Islet of Langerhans (tissue), 1 donor: Measurements from ENCODE around the gene DENND4A.

Experiments
- FAIRE-seq: peaks from one replicate; lab custom pipeline; 2011; peaks lifted over from hg19 to GRCh38; lab: Jason Lieb, UNC

Gene DENND4A

GRCh38 chr15:65792138-65792987, at the start of gene DENND4A:
TSS of gene DENND4A (minus strand) at chr15:65792293. CDS start at chr15:65756450, 35,843 bp downstream.
- no peak for FAIRE-seq

DNA sequence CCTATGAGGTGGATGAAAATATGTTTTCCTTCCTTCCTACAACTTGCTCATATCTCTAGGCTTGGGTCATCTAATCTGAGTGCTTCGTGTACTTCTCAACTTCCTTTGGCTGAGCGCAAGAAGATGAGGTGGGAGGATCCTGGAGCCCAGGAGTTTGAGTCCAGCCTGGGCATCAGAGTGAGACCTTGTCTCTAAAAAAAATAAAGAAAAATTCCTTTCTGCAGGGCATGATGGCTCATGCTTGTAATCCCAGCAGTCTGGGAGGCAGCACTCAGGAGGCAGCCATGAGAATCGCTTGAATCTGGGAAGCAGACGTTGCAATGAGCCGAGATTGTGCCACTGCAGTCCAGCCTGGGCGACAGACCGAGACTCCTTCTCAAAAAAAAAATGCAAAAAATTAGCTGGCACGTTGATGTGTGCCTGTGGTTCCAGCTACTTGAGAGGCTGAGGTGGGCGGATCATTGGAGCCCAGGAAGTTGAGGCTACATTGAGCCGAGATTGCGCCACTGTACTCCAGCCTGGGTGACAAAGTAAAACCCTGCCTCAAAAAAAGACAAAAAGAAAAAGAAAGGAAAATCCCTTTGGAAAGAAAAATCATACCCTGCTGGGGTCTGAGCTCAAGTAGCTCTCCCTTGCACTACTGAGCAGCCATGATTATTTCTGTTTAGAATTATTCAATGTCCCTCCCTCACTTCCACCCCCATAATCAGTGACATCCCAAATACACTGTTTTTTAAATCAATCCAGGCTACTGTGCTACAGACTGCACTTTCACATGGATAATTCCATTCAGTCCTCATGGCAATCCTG, 49.2 kb upstream of the DENND4A start:
- FAIRE-seq, result no peak

- FAIRE-seq, result no peak
Observed at GRCh38 chr15:65839985-65840384, 47.9 kb upstream of the DENND4A start.

GRCh38 chr15:65839354-65839901, 47.3 kb upstream of the DENND4A start:
- no peak for FAIRE-seq

DNA sequence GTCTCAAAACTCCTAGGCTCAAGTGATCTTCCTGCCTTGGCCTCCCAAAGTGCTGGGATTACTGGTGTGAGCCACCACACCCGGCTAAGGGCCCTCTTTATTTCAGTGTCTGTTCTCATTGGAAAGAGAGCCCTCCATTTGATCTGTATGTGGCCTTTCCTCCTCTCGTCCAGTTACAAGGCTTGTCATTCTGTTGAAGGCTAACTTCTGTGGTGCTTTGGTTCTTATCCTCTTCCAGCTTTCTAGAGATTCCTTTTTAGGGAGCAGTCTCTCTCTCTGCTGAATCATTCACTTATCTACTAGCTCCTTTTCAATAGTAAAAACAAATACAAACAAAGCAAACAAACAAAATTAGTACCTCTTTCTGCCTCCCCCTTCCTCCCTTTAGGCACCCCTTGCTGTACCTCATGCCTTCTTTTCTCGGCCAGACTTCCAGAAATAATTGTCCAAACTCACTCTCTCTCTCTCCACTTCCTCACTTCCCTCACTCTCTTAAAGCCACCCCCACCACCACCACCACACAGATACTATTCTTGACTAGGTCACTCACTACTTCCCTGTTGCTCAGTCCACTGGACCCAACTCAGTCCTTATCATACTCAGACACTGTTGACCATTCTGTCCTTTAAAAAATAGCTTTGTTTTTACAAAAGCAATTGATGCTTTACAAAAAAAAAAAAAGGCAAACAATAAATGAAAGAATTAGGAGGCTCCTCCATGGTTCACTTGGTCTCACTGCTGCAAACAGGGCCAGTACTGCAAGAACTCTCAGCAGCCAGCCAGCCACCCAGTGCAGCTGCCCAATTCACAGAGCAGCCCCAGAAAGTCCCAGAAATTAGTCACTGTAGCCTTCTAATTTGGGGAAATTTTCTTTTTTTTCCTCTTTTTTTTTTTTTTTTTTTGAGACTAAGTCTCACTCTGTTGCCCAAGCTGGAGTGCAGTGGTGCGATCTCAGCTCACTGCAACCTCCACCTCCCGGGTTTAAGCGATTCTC, 45.5 kb upstream of the DENND4A start:
- no peak for FAIRE-seq

- no peak for FAIRE-seq
Observed at GRCh38 chr15:65836665-65837064, 44.6 kb upstream of the DENND4A start.

- no peak for FAIRE-seq
Observed at GRCh38 chr15:65835447-65835846, 43.4 kb upstream of the DENND4A start.

- no peak for FAIRE-seq
Observed at GRCh38 chr15:65834603-65835282, 42.6 kb upstream of the DENND4A start.

DNA sequence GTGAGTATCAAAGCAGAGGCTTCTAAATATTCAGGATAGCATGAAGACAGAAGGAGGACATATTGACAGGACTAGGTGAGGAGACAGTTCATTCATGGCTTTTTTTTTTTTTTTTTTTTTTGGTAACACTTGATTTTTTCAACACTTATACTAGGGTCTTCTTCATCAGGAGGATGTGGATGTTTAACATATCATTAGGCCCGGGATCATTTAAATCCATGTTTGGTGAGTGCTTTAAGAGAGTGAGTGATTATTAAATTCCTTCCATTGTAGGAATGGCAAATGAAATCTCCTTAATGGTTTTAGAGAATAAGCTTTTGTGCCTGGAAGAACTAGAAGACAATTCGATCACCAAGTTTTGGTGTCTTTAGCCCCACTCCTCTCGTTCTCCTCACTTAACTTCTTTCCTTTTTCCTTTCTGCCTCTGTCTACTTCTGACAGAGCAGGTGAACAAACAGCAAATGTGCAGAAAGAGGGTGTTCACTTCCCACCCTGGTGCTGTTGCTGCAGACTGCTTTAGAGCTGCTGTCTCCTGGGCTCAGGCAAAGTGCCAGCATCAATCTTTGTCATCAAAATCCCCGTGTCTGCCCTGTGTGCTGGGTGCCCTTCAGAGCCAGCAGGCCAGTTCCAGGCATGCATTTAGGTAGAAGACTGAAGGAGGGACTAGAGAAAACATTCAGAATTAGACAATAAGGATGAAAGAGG, 41.6 kb upstream of the DENND4A start:
- peak; percentile 17 for FAIRE-seq

GRCh38 chr15:65832549-65833364, 40.7 kb upstream of the DENND4A start:
- peak; percentile 98 for FAIRE-seq

- FAIRE-seq, result peak; percentile 33
Observed at GRCh38 chr15:65829130-65829764, 37.2 kb upstream of the DENND4A start.

- no peak for FAIRE-seq
Observed at GRCh38 chr15:65828585-65828984, 36.5 kb upstream of the DENND4A start.

DNA sequence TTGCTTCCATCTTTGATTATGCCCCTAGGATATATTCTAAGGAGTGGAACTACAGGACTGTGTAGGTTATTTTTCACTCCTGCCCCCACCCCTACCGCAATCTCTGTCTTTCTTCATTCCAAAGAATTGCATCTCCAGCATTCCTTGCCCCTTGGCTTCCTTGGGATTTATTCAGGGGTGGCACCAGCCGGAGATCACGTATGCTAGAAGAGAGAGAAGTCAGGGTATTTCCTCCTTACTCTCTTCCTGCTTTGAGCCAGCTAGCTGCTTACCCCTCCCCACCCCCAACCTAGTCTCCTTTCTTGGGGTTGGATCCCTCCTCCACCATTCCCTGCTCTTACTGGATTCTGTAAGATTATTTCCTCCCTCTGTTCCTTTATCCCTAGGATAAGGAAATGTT, 35.0 kb upstream of the DENND4A start:
- no peak for FAIRE-seq

GRCh38 chr15:65824941-65825544, 33.0 kb upstream of the DENND4A start:
- no peak for FAIRE-seq

DNA sequence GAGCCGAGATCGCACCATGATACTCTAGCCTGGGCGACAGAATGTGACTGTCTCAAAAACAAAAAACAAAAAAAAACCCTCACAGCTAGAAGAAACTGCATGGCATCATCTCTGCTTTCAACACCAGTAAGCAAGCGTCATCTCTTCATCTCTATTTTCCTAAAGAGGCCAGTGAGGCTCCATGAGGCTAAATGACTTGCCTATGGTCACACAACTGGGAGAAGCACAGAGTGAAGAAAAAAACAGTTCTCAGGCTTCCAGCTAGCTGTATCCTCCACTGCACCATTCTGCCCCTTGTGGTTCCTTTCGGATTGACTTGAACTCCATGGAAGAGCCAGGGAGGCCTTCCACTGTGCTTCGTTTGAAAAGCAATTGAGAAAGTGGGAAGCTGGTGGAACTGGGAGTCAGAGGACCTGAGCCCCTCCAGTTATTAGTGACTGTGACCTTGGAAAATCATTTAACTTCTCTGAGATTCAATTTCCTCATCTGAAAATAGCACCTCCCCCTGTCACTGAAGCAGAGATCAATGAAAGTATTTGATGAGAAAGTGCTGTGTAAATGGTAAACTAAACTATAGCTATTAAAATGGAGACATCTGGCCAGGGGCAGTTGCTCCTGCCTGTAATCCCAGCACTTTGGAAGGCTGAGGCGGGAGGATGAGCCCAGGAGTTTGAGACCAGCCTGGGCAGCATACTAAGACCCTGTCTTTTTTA, 32.1 kb upstream of the DENND4A start:
- peak; percentile 55 for FAIRE-seq

- FAIRE-seq, result no peak
Observed at GRCh38 chr15:65822316-65822715, 30.2 kb upstream of the DENND4A start.

- no peak for FAIRE-seq
Observed at GRCh38 chr15:65821070-65821469, 29.0 kb upstream of the DENND4A start.

DNA sequence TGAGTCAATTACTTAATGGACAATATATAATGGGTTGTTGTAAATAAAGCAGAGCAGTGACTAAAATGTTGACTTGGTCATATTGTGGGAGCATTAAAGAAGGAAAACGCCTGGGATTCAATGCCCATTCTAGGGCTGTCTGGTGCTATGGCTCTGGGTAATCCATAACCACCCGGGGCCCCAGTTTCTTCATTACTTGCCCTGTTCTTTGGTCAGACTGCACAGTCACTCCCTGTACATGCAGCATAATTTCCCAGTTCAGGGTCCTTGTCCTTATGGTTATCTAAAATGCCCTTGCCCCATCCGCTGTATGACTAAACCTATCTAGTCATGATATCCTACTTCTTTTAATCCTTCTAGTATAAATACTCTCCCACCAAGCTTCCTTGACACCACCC, 27.5 kb upstream of the DENND4A start:
- no peak for FAIRE-seq
